ENCODE data around the gene BNIP3. TPM values are rescaled to one million over a fixed set of nuclear protein-coding genes. Genes with fewer than 3 reads are reported as not detected.

BNIP3 gene
- total RNA-seq, 1 experiment from 2014 or later, result 113 TPM

- Mint-ChIP-seq H3K27me3 (ENCODE audit: low read depth) (no peaks in the 10 kb centered on the region), H3K9me3 (peaks cover 9% of the 10 kb centered on the region), H3K27ac (peak overlapping the region; percentile 13; the same call in 1 of the 2 replicates), H3K4me1 (peaks cover 41% of the 10 kb centered on the region), H3K36me3 (peaks cover 6% of the 10 kb centered on the region), H3K4me3 (no peak overlapping the region)
- POLR2A ChIA-PET, result no interaction called here
- DNase-seq (ENCODE audit: low spot score) (no peak), ATAC-seq (no peak)
- no peak for TF ChIP-seq PRDM15 (CRISPR knock-in tag; IDR thresholded peaks at IDR 0.05)
- no peak for TF ChIP-seq ZNF219 (CRISPR knock-in tag; IDR thresholded peaks at IDR 0.05; ENCODE audit: borderline replicate concordance)
- no peak for TF ChIP-seq ZNF281 (CRISPR knock-in tag; IDR thresholded peaks at IDR 0.05)
- TF ChIP-seq SOX15 (CRISPR knock-in tag; IDR thresholded peaks at IDR 0.05), result no peak
- peak; percentile 84 for TF ChIP-seq ZNF121 (CRISPR knock-in tag; IDR thresholded peaks at IDR 0.05)
- no peak for TF ChIP-seq ZNF671 (CRISPR knock-in tag; IDR thresholded peaks at IDR 0.05)
- no peak for TF ChIP-seq FOXP4 (CRISPR knock-in tag; IDR thresholded peaks at IDR 0.05)
- CTCF ChIA-PET, result interaction anchor here (1.0 kb wide), 1 partner anchor 9 kb away, joined by 4 read pairs; no protein-coding TSS in a partner anchor
Measured at GRCh38 chr10:131920693-131921092, 61.0 kb downstream of the BNIP3 start.

- ChIA-PET POLR2A (no interaction called here), CTCF (no interaction called here)
- TF ChIP-seq ZNF138 (CRISPR knock-in tag; conservative IDR thresholded peaks at IDR 0.05), result no peak
- TF ChIP-seq SMAD3 (CRISPR knock-in tag; IDR thresholded peaks at IDR 0.05; ENCODE audit: borderline replicate concordance), result no peak
- TF ChIP-seq USF1 (CRISPR knock-in tag; IDR thresholded peaks at IDR 0.05), result no peak
- TF ChIP-seq ERG (CRISPR knock-in tag; IDR thresholded peaks at IDR 0.05), result no peak
- TF ChIP-seq STAT6 (CRISPR knock-in tag; conservative IDR thresholded peaks at IDR 0.05; ENCODE audit: low read depth), result no peak
- TF ChIP-seq NR2C2 (CRISPR knock-in tag; IDR thresholded peaks at IDR 0.05), result no peak
- no peak for TF ChIP-seq TP53 (CRISPR knock-in tag; IDR thresholded peaks at IDR 0.05)
- TF ChIP-seq TEAD4 (CRISPR knock-in tag; IDR thresholded peaks at IDR 0.05), result no peak
- TF ChIP-seq E2F5 (CRISPR knock-in tag; IDR thresholded peaks at IDR 0.05), result no peak
- TF ChIP-seq CDX4 (CRISPR knock-in tag; IDR thresholded peaks at IDR 0.05; ENCODE audit: borderline replicate concordance), result no peak
- no peak for TF ChIP-seq ZNF671 (CRISPR knock-in tag; IDR thresholded peaks at IDR 0.05)
- TF ChIP-seq ZBTB43 (CRISPR knock-in tag; IDR thresholded peaks at IDR 0.05), result no peak
- peaks cover 36% of the 10 kb centered on the region for H3K4me1 Mint-ChIP-seq
- no peak for DNase-seq (ENCODE audit: low spot score)
- H3K27ac Mint-ChIP-seq, result peak overlapping the region; percentile 71; the same call in 1 of the 2 replicates
- peaks cover 4% of the 10 kb centered on the region for H3K9me3 Mint-ChIP-seq
- H3K27me3 Mint-ChIP-seq (ENCODE audit: low read depth), result no peaks in the 10 kb centered on the region
- ATAC-seq, result no peak
- H3K36me3 Mint-ChIP-seq, result peaks cover 2% of the 10 kb centered on the region
- no peak overlapping the region for H3K4me3 Mint-ChIP-seq
Measured at GRCh38 chr10:131920151-131920550, 61.6 kb downstream of the BNIP3 start.

Measured in WTC11 (cell line).